Measurements from ENCODE around the gene ZNF614. TPM values are rescaled to one million over a fixed set of nuclear protein-coding genes. Genes with fewer than 3 reads are reported as not detected.
"Not testable (repeated sequence)": the region's sequence is repeated elsewhere in the genome, so short reads cannot be mapped to it uniquely, and the experiment has no call there.

ZNF614 gene
- 7.7 and 12.1 TPM in 2 replicates for total RNA-seq

- TF ChIP-seq CTCF (IDR thresholded peaks at IDR 0.05; ENCODE audit: insufficient read depth, low read depth, low read length): no peak
- DNase-seq (ENCODE audit: low read depth): peak; percentile 90
- H3K4me3 ChIP-seq (ENCODE audit: low read depth, low read length): peak within 1 kb of the TSS; percentile 86
These were observed at the start of gene ZNF614 for GRCh38 chr19:52028027-52028779. Gene ZNF614 (minus strand): TSS chr19:52028379. CDS start chr19:52025745, 2,634 bp downstream.

GRCh38 chr19:52070496-52070895 lies 42.3 kb upstream of the ZNF614 start:
- DNase-seq (ENCODE audit: low read depth): peak; percentile 42
- no peak overlapping the region for H3K4me3 ChIP-seq (ENCODE audit: low read depth, low read length)
- TF ChIP-seq CTCF (IDR thresholded peaks at IDR 0.05; ENCODE audit: insufficient read depth, low read depth, low read length): no peak

GRCh38 chr19:52069653-52070052 lies 41.5 kb upstream of the ZNF614 start:
- no peak for TF ChIP-seq CTCF (IDR thresholded peaks at IDR 0.05; ENCODE audit: insufficient read depth, low read depth, low read length)
- no peak for DNase-seq (ENCODE audit: low read depth)
- H3K4me3 ChIP-seq (ENCODE audit: low read depth, low read length): no peak overlapping the region

GRCh38 chr19:52066258-52066863 lies 38.2 kb upstream of the ZNF614 start:
- TF ChIP-seq CTCF (IDR thresholded peaks at IDR 0.05; ENCODE audit: insufficient read depth, low read depth, low read length): no peak
- no peak overlapping the region for H3K4me3 ChIP-seq (ENCODE audit: low read depth, low read length)
- no peak for DNase-seq (ENCODE audit: low read depth)

GRCh38 chr19:52065399-52065798 lies 37.2 kb upstream of the ZNF614 start:
- no peak overlapping the region for H3K4me3 ChIP-seq (ENCODE audit: low read depth, low read length)
- no peak for TF ChIP-seq CTCF (IDR thresholded peaks at IDR 0.05; ENCODE audit: insufficient read depth, low read depth, low read length)
- no peak for DNase-seq (ENCODE audit: low read depth)

- H3K4me3 ChIP-seq (ENCODE audit: low read depth, low read length); DNase-seq (ENCODE audit: low read depth): not testable (repeated sequence)
These were observed 28.3 kb upstream of the ZNF614 start for GRCh38 chr19:52056480-52056879.

- DNase-seq (ENCODE audit: low read depth); H3K4me3 ChIP-seq (ENCODE audit: low read depth, low read length): not testable (repeated sequence)
These were observed 23.6 kb upstream of the ZNF614 start for GRCh38 chr19:52051736-52052135.
